ENCODE data around the gene CLEC2D. TPM values are rescaled to one million over a fixed set of nuclear protein-coding genes. Genes with fewer than 3 reads are reported as not detected.

The CLEC2D gene
- total RNA-seq, 2 experiments from 2014 or later, result 56.9 to 146 TPM

GRCh38 chr12:9740106-9740750, 70.7 kb downstream of the CLEC2D start:
- Histone ChIP-seq H3K9me3 (ENCODE audit: low read length) (no peaks in the 10 kb centered on the region; the same call in 1 of the 2 replicates), H3K79me2 (ENCODE audit: insufficient read depth, low read depth, low read length) (no peaks in the 10 kb centered on the region), H4K20me1 (ENCODE audit: insufficient read depth, low read length) (no peaks in the 10 kb centered on the region), H3K4me1 (ENCODE audit: insufficient read depth, low read length, poor library complexity, severe bottlenecking) (peaks cover 90% of the 10 kb centered on the region), H3K27ac (ENCODE audit: low read depth, low read length, poor library complexity, severe bottlenecking) (peak overlapping the region; percentile 93), H3K4me2 (ENCODE audit: low read length) (peak overlapping the region; percentile 49), H3K36me3 (ENCODE audit: insufficient read depth, low read length) (no peaks in the 10 kb centered on the region; the same call in 1 of the 2 replicates), H3K4me3 (ENCODE audit: low read depth, low read length, poor library complexity, severe bottlenecking) (no peak overlapping the region), H2AFZ (ENCODE audit: low read length) (peak overlapping the region; percentile 26; the same call in 1 of the 2 replicates), H3K9me2 (ENCODE audit: insufficient read depth, low read length) (no peaks in the 10 kb centered on the region)
- DNase-seq (ENCODE audit: low spot score), result peak; percentile 82
- intact Hi-C loops (cut with micrococcal nuclease; ENCODE audit: unreplicated experiment), result loop anchor here (10.0 kb wide), 1 partner anchor 815 kb away; no protein-coding TSS in a partner anchor
- BruUV-seq (replicated peaks), result no TSS peak
- ChIA-PET CTCF (ENCODE audit: unreplicated experiment) (no interaction called here), POLR2A (interaction anchor here (0.9 to 1.6 kb wide), 5 partner anchors 23 to 649 kb away, joined by 3 to 5 read pairs (median 3); partner anchors contain the start of gene CLEC2D)
- TF ChIP-seq, protein P1, sequence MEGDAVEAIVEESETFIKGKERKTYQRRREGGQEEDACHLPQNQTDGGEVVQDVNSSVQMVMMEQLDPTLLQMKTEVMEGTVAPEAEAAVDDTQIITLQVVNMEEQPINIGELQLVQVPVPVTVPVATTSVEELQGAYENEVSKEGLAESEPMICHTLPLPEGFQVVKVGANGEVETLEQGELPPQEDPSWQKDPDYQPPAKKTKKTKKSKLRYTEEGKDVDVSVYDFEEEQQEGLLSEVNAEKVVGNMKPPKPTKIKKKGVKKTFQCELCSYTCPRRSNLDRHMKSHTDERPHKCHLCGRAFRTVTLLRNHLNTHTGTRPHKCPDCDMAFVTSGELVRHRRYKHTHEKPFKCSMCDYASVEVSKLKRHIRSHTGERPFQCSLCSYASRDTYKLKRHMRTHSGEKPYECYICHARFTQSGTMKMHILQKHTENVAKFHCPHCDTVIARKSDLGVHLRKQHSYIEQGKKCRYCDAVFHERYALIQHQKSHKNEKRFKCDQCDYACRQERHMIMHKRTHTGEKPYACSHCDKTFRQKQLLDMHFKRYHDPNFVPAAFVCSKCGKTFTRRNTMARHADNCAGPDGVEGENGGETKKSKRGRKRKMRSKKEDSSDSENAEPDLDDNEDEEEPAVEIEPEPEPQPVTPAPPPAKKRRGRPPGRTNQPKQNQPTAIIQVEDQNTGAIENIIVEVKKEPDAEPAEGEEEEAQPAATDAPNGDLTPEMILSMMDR (conservative IDR thresholded peaks at IDR 0.05; ENCODE audit: low read length), result no peak
- TF ChIP-seq EZH2phosphoT487 (IDR thresholded peaks at IDR 0.05; ENCODE audit: borderline replicate concordance, low read depth, low read length), result no peak

- peak overlapping the region; percentile 54 for H3K4me3 ChIP-seq (ENCODE audit: low read depth, low read length, poor library complexity, severe bottlenecking)
- H3K79me2 ChIP-seq (ENCODE audit: insufficient read depth, low read depth, low read length), result no peaks in the 10 kb centered on the region
- DNase-seq (ENCODE audit: low spot score), result peak; percentile 86
- peak overlapping the region; percentile 93 for H3K27ac ChIP-seq (ENCODE audit: low read depth, low read length, poor library complexity, severe bottlenecking)
- ChIA-PET POLR2A (interaction anchor here (1.2 to 3.2 kb wide), 11 partner anchors 9 to 94 kb away, joined by 5 to 44 read pairs (median 9); partner anchors contain the start of genes CD69, CLEC2D and CLECL1), CTCF (ENCODE audit: unreplicated experiment) (no interaction called here)
- H3K4me1 ChIP-seq (ENCODE audit: insufficient read depth, low read length, poor library complexity, severe bottlenecking), result peaks cover 83% of the 10 kb centered on the region
- no TSS peak for BruUV-seq (replicated peaks)
- H3K9me2 ChIP-seq (ENCODE audit: insufficient read depth, low read length), result no peaks in the 10 kb centered on the region
- no peaks in the 10 kb centered on the region for H4K20me1 ChIP-seq (ENCODE audit: insufficient read depth, low read length)
- H2AFZ ChIP-seq (ENCODE audit: low read length), result peak overlapping the region; percentile 23; the same call in 1 of the 2 replicates
- intact Hi-C loops (cut with micrococcal nuclease; ENCODE audit: unreplicated experiment), result loop anchor here (1.0 to 10.0 kb wide), 3 partner anchors 17 to 813 kb away; no protein-coding TSS in a partner anchor
- no peaks in the 10 kb centered on the region for H3K9me3 ChIP-seq (ENCODE audit: low read length)
- no peaks in the 10 kb centered on the region; the same call in 1 of the 2 replicates for H3K36me3 ChIP-seq (ENCODE audit: insufficient read depth, low read length)
- TF ChIP-seq, protein P1 (conservative IDR thresholded peaks at IDR 0.05; ENCODE audit: low read length), result no peak
- no peak for TF ChIP-seq EZH2phosphoT487 (IDR thresholded peaks at IDR 0.05; ENCODE audit: borderline replicate concordance, low read depth, low read length)
- H3K4me2 ChIP-seq (ENCODE audit: low read length), result peak overlapping the region; percentile 76
These were observed 72.2 kb downstream of the CLEC2D start for GRCh38 chr12:9741726-9742125.

Measured in OCI-LY7 (cell line).